ENCODE data around the gene PRKCA.
"Not testable (repeated sequence)": the region's sequence is repeated elsewhere in the genome, so short reads cannot be mapped to it uniquely, and the experiment has no call there.

Gene PRKCA

DNA sequence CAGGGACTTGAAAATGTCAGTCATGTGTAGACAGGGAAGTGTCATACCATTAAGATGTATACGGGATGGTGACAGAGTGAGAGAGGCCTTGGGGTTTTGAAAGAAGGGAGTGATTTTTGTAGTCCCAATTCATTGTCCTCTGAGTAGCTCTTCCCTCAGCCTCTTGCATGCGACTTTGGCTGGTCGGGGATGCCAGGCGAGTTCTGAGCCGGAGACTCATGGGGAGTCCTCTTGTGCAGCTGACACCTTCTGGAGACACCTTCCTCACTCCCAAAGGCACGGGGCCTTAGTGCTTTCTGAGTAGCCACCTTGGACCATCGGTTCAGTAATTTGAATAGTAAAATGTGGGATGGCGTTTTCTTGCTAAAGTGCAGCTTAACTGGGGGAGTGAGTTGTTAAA, 144.7 kb downstream of the PRKCA start:
- DNase-seq, result no peak

DNA sequence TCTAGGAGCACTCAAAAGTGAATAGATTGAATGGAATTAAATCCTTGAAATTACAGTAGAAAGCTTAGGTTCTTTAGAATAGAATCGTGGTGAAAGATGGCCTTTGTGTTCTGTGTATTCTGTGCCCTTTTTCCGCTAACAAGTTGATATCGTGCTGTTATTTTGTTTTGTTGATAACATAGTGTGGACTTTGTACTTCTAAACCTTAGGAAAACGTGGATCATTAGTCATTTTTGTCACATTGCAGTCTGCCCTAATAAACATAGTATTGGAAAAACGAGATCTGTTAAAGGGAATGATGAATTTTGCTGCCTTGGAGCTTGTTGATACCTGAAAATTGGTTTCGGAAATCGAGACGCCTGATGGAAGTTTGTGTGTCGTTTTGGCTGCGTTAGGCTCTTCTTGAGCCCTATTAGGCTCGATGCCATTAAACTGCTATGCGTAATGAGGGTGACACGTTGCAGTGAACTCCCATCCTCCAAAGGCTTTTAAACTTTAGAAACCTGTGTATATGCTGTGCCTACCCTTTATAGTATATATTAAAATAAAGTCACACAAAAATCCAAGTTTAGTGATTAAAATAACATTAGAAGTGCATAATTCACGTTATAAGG, 145.7 kb downstream of the PRKCA start:
- no peak for DNase-seq

DNA sequence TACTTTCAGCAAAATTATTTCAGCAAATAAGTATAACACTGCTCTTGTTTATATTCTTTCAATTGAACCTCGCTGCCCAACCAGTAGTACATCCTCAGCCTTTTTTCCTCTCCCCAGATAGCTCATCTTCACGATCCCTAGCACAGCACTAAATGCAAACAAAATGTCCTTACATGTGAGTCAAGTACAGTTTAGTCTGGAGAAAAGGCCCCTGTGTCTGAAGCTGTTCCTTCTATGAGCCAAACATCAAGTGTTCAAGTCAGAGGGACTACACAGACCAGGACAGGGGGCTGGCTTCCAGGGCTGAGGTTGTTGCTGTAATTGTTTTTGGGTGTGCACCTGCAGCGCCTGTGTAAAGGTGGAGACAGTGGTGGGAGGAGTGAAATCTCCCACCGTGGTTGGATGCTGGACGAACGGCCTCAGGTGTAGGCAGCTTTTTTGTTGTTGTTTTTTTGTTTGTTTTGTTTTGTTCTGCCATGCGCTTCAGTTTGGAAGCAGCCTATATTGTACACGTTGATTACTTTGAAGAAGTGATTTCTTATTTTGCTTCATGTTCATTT, 147.1 kb downstream of the PRKCA start:
- no peak for DNase-seq

DNA sequence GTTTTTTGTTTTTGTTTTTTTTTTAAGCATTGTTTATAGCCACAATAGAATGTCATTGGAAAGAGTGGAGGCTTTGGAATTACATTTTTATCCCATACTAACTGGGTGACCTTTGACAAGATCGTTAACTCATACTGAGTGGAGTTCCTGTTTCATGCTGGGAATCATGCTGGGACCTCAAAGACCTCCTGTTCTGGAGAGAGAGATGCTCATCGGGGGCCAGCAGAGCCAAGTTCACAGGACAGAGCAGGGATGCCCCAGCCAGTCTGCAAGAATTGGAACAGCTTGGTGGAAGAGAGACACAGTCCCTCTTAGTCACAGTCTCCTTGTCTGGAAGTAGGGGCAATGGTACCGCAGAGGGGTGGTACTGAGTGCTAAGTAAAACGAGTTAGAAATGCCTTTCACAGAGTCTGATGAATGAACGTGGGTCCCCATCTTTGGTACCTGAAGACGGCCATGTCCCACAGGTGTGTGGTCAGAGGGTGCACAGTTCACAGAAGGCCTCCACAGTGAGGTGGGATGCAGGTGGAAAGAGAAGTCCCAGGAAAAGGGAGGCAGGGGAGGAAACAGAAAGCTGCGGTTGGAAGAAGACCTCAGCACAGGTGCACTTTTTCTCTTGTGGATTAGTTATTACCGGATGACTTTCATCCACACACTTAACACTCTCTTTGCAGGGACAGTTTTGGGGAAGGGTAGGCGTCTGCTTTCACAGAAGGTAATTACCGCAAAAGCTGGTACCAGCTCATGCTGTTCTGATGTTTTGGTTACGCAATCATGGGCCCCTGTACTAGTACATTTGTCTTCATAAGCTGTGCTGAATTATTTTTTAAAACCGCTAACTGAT, 147.8 kb downstream of the PRKCA start:
- no peak for DNase-seq

DNA sequence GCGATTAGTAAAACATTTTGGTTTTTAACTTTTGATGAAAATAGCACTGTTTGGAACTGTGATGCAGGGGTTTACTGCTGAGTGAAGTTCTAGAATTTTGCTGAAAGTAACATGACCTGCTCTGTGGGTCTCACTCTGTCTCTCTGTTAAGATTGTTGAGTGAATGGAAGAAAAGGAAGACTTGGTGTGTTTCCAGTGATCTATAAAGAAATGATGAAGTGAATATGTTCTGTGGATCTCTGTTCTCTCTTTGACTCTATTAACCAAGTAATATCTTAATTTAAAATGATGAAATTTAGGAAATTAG, 148.4 kb downstream of the PRKCA start:
- DNase-seq, result no peak

DNA sequence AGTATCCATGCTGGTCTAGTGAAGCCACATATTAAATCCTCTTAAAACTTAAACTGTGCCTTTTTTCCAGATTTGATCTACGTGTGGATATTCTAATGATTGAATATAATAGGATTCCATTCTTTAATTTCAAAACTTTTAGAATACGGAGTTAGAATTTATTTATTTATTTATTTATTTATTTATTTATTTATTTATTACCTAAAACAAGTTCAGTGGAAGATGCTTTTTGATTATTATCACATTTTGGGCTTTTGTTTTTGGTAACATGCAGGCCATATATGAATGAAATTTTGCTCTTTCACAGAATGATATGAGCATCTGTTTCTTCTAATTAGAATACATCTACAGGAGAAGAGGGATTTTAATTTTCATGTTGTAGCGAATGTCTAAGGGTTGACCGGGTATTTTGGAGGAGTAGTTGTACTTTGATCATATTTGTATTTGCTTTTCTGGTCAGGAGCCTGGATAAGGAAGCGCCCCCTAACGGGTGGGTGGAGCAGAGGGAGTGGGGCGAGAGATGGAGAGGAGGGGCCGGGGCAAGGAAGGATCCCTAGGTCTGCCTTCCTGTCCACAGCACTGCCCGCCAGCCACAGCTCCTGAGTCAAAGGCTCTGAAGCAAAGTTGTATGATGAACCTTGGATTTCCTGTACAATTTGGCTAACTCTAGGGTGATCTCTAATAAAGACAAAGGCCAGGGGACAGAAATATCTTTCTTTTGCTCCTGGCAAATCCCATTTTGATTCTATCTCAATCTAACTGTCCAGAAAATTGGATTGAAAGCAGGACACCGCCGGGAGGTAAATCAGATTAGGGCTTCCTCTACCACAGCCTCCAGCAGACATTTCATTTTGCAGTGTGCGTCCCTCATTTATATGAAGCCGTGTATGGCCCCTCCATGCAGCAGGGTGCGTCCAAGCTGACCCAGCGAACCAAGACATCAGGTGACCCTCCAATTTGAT, 149.1 kb downstream of the PRKCA start:
- DNase-seq, result no peak

DNA sequence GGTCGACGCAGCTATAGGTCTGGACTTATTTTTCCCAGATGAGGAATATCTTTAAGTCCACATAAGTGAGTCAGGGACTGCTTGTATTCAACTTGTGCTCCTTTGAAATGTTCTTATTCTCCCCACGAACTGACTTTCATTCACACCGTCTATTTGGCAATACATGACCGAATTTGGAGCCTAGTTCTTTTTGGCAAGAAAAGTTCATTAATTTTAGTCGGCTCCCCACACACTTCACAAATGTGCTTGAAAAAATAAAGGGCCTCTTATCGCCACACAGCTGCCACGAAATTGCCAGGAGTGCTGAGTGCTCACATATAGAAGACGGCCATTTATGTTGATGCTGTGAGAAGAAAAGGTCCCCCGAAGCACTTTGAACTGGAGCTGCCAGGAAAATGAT, 152.6 kb downstream of the PRKCA start:
- DNase-seq, result no peak

DNA sequence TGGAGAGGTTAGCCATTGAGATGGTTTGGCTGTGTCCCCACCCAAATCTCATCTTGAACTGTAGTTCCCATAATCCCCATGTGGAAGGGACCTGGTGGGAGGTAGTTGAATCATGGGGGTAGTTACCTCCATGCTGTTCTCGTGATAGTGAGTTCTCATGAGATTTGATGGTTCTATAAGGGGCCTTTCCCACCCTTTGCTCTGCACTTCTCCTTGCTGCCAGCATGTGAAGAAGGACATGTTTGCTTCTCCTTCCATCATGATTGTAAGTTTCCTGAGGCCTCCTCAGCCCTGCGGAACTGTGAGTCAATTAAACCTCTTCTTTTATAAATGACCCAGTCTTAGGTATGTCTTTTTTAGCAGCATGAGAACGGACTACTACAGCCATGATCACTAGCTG, 155.1 kb downstream of the PRKCA start:
- DNase-seq, result not testable (repeated sequence)

DNA sequence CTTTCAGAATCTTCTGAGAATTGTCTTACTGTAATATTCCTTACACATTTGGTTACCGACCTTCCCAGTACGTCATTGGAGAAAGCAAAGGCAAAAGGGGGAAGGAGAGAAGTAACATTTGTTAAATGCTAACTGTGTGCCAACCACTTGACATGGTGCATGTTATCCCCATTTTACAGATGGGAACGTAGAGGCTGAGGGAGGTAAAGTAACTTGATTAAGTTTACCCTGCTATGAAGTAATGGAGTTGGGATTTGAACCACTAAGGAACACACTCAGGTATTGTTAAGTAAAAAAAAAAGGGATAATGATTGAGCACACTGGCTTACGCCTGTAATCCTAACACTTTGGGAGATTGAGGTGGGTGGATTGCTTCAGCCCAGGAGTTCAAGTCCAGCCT, 156.4 kb downstream of the PRKCA start:
- no peak for DNase-seq

DNA sequence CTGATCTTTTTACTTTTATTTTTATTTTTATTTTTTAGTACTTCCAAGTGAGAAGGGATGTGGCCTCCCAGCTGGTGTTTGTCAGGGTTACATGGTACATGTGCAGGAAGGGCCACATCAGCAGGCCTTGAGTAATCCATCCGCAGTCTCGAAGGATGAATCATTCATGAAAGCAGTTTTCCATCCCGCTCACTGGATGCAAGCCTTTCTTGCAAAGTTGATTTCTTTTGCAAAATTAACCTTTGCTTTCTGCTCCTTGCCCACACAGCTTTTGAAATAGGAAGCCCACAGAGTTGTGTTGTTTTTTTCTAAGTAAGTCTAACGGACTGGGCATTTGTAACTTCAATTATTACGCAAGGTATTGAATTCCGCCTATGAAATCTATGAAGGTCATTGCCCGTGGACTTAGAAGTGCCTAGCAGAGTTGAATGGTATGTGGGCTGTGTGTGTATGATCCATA, 157.4 kb downstream of the PRKCA start:
- DNase-seq, result peak; percentile 90

DNA sequence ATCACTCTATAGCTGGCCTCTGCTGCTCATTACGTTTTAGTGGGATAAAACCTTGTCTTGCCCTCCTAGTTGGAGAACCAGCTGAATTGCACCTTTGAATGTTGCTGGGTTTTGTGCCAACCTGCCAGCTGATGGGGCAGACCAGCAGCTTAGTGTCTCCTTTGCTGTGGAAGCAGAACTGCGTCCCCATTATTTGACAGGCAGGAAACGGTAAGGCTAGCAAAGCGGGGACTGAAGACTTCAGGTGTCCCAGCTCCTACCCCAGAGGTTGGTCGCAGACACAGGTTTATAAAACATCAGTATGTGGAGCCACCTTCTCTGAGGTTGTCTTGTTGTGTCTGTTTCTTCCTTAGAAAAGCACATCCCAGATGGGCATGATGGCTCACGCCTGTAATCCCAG, 158.1 kb downstream of the PRKCA start:
- DNase-seq, result no peak

DNA sequence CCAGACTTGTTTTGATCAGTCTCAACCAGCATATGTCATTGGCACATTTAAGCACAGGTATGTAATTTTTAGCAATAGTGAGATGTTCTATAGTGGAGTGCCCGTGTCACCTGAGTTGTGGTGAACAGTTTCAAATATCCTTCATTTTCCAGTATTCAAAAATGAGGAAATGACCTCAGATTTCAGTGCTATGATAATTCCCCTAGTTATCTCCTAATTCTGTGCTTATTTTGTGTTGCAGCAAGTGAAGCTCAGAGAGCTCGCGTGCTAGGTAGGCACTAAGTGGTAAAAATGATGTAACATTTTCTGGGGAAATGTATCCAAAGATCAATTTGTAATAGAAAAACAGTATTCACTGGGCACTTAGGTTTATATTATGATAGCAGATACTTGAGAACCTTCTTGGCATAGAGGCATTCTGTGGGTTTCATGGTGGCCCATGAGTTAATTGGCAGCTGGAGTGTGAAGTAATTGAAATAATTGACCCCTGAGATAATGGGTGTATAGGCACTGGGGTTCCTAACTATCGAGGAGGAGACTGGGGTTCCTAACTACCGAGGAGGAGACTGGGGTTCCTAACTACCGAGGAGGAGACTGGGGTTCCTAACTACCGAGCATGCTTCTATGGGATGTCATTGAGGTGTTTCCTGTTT, 159.1 kb downstream of the PRKCA start:
- no peak for DNase-seq

DNA sequence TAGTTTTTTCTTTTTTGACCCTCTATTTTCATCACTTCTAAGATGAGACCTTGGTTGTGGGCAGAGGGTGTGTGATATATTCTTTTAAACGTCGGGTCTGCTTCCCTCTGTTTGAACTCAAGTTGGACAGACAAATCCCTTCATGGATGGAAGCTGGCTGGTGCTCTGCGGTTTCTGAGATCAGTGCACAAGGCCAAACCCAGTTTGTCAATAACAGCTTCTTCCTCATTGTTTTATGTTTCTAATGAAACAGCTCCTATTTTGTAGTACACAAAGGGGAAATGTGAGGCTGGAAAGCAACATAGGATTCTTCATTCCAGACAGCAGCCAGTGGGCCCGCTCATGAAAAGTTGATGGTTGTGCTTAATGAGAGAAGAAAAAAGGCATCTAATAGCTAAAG, 159.6 kb downstream of the PRKCA start:
- DNase-seq, result no peak

DNA sequence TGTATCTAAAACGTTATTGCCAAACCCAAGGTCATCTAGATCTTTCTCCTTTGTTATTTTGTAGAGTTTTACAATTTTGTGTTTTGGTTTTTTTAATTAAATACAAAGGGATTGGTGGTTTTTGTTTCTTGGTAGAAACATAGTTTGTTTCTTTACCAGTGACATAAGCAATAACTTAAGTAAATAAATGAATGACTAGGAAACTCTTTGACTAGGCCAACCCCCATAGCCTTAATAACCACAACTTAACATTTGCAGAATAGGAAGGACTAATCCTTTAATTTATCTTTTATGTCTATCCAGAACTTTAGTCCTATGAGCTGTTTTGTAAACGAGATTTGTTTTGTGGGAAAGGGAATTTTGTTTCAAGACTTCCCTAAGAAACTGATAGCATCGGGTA, 162.5 kb downstream of the PRKCA start:
- DNase-seq, result no peak

DNA sequence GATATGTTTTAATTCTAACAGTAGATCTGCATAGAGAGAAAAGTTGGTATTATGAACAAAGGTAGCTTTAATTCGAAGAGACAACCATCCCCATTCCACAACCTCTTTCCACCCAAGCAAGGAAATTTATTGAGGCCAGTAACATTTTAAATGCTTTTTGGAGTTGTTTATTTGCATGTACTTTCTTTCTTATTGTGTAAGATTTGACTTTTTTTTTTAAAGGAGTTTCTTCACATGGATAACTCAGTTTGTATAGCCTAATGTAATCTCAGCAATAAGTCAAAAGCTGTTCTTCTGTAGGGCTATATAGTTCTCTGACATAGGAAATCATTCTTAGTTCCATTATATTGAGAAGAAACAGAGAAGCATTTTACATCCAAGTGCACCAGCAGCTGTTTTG, 163.3 kb downstream of the PRKCA start:
- DNase-seq, result no peak

DNA sequence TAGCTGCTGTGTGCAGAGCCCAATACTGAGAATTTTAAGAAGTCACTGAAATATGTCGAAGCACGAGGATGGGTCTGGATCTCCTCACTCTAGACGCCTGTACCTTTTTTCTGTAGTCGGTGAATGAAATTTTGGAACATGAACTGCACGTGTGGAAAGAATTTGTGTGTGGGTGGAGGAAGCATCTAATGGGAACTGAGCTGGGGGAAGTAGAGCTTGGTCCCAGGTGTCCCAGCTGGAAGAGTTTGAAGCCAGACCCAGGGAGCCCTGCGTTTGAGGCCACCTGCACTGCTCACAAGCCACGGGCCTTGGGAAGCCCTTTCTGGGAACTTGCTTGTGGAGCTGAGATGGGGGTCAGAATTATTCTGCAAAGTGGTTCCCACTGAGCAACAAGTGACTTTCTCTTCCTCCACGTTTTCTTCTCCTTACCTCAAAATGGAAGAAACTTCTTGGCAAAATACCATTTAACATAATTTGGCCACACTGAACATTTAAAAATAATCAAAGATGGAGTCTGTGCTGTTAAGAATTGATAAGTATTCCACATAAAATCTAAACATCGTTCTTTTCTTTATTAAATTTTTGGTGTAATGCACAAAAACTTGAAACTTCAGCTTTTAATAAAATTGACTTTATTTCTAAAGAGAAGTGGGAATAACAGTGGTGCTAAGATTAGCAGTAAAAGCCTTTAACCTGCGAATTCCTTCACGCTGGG, 163.8 kb downstream of the PRKCA start:
- no peak for DNase-seq

DNA sequence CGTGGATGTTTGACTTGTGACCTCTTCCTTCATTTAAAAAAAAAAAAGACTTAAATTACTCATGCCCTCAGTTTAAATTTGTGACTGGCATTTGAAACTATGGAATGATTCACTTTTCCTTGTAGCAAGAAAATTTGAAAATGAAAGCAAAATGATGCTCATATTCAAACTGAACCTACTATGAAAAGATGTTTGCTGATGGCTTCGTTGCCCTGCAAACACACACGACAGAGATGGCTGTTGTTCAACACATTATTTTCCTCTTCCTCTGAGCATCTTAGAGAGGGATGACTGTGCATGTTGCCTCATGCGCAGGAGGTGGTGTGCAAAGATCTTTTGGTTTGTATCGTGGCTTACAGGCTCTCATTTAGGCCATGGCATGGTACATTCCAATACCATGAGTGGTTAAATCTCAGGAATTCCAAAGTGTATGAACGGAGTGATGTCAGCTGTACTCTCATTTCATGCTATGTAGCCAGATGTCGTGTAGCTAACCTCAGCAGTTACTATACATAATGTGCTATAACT, 164.5 kb downstream of the PRKCA start:
- DNase-seq, result peak; percentile 98

DNA sequence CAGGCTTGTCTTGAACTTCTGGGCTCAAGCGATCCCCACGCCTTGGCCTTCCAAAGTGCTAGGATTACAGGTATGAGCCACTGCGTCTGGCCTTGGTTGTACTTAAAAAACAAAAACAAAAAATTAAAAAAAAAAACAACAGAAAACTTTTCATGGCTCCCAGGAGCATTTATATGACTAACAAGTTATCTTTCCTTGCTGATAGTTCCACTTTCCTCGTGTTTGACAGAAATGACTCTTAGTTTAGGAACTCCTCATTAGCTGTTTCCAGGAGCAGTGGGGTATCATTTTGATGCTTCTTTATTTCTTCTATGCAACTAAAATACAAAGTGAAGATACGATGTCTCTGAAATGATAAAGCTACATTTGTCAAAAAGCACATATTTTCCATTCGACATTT, 165.4 kb downstream of the PRKCA start:
- DNase-seq, result no peak

DNA sequence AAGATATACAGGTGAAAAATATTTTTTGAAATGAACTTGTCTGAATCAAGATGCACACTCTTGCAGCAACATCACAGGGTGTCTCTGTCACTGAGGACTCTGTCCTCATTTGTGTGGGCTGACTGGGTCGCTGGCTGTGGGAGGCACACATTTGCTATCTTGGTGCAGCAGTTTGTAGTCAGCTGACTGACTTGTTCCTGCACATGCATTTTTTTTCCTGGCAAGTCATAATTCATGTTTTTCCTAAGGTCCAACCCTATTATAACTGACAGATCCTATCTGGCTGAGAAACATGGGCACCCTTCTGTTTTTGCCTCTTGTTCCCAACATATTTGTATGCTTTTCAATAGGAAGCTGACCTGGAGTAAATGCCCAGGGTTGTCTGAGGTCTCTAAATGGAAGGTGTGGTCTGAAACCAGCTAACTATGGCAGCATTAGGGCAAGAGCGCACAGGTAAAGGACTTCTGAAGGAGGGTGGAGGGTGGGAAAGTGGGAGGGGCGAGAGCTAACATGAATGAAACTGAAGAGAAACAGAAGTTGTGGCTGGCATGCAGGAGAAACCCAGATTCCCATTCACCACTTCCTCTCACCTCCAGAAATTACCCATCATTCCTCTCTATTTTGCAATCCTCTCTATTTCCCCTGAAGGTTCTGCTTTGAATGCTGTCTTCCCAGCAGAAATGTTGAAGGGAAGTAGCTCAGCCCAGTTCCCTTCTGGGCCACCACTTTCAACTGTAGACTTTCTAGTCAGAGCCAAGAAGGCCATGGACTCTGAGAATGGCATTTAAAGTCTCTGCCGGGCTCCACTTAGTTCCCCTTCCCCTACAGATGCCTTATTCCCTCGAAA, 166.1 kb downstream of the PRKCA start:
- DNase-seq, result no peak

DNA sequence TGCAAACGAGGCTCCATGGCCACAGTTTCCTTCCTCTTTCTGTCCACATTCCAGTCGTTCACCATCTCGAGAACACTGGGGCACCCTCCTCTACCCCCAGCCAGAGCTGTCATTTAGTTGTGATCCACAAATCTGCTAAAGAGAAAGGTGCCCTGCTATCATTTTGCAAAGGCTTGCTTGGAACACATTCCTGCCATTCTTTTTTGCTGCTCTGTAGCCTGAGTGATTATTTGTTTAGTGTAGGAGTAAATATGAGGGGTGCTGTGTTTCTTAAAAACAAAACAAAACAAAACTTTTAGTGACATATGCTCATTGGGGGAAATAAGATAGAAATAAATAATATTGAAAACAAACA, 166.7 kb downstream of the PRKCA start:
- no peak for DNase-seq

DNA sequence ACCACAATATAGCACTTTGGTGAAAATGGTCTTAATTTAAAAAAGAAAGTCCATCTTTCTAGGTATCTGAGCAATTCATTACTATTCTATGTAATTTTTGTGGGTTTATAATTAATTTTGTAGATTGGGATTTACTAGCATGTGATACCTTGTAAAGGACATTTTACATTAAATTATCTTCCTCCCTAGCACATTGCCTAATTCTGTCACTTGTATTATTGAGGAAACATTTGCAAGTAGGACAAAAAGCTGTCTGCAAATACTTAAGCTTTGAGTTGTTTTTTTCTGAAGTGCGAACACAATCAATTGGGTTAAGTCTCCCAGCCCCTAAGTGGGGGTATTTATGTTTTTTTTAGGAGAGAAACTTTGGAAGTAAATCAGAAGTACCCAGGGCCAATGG, 167.0 kb downstream of the PRKCA start:
- no peak for DNase-seq
